ENCODE data around the gene CEP55.
A peak's percentile ranks its signal among the peaks of the same experiment; 100 is the strongest.
"Not testable (repeated sequence)": the region's sequence is repeated elsewhere in the genome, so short reads cannot be mapped to it uniquely, and the experiment has no call there.

The CEP55 gene

GRCh38 chr10:93515071-93516005 lies 18.9 kb downstream of the CEP55 start:
- peak in 1 of 2 donors; percentile 50 for DNase-seq

GRCh38 chr10:93516006-93516380 lies 19.6 kb downstream of the CEP55 start:
- no peak for DNase-seq

GRCh38 chr10:93518531-93518930 lies 22.1 kb downstream of the CEP55 start:
- no peak for DNase-seq

GRCh38 chr10:93535293-93535692 lies 38.9 kb downstream of the CEP55 start:
- DNase-seq = no peak

- DNase-seq = not testable (repeated sequence)
Observed at GRCh38 chr10:93540871-93541270, 44.5 kb downstream of the CEP55 start.

- DNase-seq = peak in 1 of 2 donors; percentile 1
Observed at GRCh38 chr10:93541402-93542357, 45.3 kb downstream of the CEP55 start.

GRCh38 chr10:93542358-93542791 lies 46.0 kb downstream of the CEP55 start:
- DNase-seq = no peak

- not testable (repeated sequence) for DNase-seq
Observed at GRCh38 chr10:93546995-93547394, 50.6 kb downstream of the CEP55 start.

GRCh38 chr10:93547522-93547921 lies 51.1 kb downstream of the CEP55 start:
- DNase-seq = no peak

- DNase-seq = no peak
Observed at GRCh38 chr10:93548376-93549071, 52.1 kb downstream of the CEP55 start.

GRCh38 chr10:93550606-93551005 lies 54.2 kb downstream of the CEP55 start:
- no peak for DNase-seq

- DNase-seq = no peak
Observed at GRCh38 chr10:93552780-93553179, 56.4 kb downstream of the CEP55 start.

- DNase-seq = no peak
Observed at GRCh38 chr10:93553482-93554315, 57.3 kb downstream of the CEP55 start.

- DNase-seq = no peak
Observed at GRCh38 chr10:93554316-93554663, 57.9 kb downstream of the CEP55 start.

- peak; percentile 22 to 29 for DNase-seq
Observed at GRCh38 chr10:93554760-93555432, 58.5 kb downstream of the CEP55 start.

GRCh38 chr10:93559490-93559889 lies 63.1 kb downstream of the CEP55 start:
- no peak for DNase-seq

GRCh38 chr10:93560541-93560940 lies 64.1 kb downstream of the CEP55 start:
- no peak for DNase-seq

- no peak for DNase-seq
Observed at GRCh38 chr10:93565446-93565845, 69.0 kb downstream of the CEP55 start.

GRCh38 chr10:93566435-93567276 lies 70.2 kb downstream of the CEP55 start, which contains the start of gene FFAR4:
TSS of gene FFAR4 (plus strand) at chr10:93566665. CDS start at chr10:93566721, 56 bp downstream.
- peak in 1 of 2 donors; percentile 26 for DNase-seq

Measured in hippocampal formation (tissue), 2 donors.